Stimulated activated CD4-positive, alpha-beta T cell treated with anti-CD3 and anti-CD28 coated beads, Interleukin-15, amount 100 ng/mL, for 48 hours (primary cell): Measurements from ENCODE around the gene ADAMTS14.

ENCODE experiments used
- DNase-seq, 2 donors: peaks; one replicate each; pipeline ENCODE4 v3.0.0-alpha.2; 2020; ENCODE audit warnings: low read depth in 2 of 2

The ADAMTS14 gene

DNA sequence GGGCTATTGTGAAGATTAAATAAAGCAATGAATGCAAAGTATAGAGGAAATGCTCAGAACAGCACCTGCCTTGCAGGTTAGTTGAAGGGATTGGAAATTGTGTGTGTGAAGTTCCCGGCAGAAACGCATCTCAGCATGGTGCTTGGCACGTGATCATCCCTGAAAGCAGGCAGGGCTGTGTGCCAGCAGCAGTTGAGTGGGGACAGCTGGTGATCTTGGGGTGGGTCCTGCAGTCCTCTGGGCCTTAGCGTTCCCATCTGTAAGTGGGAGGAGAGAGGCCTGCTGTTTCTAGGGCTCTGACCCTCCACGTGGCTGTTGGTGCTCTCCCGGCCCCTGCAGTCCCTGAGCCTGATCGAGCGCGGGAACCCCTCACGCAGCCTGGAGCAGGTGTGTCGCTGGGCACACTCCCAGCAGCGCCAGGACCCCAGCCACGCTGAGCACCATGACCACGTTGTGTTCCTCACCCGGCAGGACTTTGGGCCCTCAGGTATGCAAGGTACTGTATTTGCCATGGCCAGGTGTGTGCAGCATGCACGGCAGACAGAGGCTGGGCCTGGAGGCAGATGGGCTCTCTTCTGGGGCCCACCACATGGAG is 57.6 kb downstream of the ADAMTS14 start:
- DNase-seq = no peak

DNA sequence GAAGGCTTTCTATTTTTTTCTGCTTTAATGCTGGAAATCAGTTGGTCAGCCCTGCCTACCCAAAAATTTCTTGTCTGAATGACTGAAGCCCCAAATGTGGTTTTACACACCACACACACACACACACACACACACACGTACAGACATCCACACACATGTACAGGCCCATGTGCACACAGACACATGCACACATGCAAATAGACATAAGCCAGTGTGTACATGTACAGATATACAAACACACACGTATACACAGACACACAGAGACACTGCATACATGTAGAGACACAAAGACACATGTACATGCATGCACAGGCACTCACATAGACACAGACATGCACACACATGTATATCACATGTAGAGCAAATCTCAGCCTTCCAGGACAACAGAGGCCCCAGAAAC is 58.6 kb downstream of the ADAMTS14 start:
- no peak for DNase-seq

DNA sequence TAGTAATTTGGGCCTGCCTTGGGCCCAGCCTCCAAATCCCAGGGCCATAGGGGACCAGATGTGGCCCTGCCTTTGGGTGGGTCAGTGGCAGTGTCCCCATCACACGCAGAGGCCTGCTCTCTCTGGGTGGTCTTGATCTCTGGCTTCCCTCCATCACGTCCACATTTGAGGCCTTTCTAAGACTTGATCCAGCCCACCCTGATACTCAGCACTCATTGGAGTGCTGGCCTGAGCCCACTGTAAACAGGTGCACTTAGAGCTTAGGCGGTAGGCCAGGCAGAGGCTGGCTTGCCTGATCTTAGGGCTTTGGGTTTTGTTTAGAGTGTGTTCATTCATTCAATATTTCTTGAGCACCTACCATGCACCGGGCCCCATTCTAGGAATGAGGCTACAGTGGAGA is 60.3 kb downstream of the ADAMTS14 start:
- no peak for DNase-seq

DNA sequence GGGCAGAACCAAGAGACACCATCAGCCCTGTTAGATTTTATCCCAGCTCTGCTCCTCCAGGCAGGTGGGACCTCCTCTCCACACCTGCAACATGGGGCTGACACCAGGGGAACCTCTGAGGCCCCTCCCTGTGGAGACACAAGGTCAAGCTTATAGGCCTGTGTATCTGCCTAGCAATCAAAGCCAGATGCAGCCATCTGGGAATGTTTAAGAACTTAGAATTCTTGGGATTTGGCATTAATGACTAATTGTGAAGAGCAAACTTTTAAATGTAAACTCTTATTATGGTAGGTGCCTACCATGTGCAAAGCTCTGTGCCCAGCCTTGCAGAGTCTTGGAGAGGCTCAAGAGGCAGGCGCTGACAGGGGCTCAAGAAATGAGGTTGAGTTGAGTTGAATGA is 60.7 kb downstream of the ADAMTS14 start:
- no peak for DNase-seq

DNA sequence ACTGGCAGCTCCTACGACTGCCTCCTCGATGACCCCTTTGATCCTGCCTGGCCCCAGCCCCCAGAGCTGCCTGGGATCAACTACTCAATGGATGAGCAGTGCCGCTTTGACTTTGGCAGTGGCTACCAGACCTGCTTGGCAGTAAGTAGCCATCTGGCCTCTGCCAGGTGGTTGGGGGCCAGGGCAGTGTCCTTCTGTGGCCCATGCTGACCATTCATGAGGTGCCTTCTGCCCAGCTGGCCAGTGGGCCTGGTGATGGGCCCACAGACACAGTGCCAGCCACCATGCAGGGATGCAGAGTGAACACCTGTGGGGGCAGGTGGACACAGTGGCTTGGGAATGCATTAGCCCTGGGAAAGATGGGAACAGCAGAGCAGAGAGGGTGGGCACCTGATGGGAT is 62.9 kb downstream of the ADAMTS14 start:
- no peak for DNase-seq

DNA sequence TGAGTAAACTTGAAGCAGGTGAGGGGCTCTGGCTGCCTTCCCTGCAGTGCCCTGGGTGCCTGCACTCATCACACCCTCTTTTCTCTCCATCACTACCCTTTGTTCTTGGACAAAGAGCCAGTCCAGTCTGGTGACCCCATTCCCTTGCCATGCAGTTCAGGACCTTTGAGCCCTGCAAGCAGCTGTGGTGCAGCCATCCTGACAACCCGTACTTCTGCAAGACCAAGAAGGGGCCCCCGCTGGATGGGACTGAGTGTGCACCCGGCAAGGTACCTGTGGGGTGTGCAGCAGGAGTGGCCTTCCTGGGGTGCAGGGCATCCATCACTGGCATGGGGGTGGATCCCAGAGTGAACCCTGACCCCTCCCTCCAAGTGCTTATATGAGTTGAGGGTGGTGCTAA is 64.2 kb downstream of the ADAMTS14 start:
- no peak for DNase-seq

DNA sequence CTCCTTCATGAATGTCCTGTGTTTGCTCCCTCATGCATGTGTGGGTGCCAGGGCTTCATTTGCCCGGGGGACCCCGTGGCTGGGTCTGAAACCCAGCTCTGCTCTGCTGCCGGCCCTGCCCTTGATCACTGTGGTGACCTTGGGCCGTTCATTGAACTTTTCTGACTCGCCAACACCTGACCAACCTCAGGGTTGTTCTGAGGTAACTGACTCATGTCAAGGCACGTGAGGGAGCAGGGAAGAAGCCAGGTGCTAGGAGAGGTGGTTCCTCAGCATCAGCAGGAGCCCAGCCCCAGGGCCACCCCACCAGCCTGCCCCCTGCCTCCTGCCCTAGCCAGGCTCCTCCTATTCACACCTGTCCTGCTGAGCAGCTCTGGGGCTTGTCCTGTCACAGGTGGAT is 64.9 kb downstream of the ADAMTS14 start:
- no peak for DNase-seq

DNA sequence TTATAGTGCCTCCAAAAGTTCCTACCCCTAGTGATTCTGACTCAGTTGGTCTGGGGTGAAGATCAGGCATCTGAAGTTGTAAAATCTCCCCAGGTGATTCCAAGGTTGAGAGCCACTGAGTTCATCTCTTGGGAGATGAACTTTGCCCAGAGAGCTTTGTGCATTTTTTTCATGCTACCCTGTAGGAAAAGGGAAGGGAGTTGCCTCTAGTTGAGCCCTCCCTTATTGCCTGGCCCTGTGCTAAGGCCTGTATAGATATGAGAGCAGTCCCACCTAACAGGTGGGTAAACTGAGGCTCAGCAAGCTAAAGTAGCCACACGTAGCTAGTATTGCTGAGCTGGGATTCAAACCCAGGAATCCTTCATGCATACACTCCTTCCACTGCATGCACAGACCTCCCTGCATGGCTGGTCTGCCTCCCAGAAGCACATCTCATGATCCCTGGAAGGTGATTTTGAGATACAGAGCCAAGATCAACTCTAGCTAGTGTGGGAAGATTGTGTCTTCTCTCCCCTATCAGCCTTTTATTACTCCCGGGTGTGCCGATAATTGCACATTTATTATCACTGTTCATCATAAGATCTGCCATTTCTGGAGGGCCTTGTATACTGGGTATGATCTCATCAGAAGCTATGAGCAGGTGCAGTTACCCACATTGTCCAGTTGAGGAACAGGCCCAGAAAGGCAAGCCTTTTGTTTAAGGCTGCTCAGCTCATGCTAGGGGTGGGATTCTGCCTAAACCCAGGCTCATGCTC is 65.9 kb downstream of the ADAMTS14 start:
- no peak for DNase-seq

DNA sequence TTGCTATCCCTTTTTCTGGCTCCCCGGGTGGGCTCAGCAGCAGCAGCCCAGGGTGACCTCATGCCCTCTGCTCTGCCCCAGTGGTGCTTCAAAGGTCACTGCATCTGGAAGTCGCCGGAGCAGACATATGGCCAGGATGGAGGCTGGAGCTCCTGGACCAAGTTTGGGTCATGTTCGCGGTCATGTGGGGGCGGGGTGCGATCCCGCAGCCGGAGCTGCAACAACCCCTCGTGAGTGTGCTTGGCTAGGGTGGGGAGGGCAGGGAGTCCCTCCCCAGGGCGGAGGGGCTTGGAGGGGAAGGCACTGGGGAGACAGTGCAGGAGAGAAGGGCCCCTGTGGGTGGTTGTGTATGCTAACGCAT is 66.4 kb downstream of the ADAMTS14 start:
- no peak for DNase-seq

DNA sequence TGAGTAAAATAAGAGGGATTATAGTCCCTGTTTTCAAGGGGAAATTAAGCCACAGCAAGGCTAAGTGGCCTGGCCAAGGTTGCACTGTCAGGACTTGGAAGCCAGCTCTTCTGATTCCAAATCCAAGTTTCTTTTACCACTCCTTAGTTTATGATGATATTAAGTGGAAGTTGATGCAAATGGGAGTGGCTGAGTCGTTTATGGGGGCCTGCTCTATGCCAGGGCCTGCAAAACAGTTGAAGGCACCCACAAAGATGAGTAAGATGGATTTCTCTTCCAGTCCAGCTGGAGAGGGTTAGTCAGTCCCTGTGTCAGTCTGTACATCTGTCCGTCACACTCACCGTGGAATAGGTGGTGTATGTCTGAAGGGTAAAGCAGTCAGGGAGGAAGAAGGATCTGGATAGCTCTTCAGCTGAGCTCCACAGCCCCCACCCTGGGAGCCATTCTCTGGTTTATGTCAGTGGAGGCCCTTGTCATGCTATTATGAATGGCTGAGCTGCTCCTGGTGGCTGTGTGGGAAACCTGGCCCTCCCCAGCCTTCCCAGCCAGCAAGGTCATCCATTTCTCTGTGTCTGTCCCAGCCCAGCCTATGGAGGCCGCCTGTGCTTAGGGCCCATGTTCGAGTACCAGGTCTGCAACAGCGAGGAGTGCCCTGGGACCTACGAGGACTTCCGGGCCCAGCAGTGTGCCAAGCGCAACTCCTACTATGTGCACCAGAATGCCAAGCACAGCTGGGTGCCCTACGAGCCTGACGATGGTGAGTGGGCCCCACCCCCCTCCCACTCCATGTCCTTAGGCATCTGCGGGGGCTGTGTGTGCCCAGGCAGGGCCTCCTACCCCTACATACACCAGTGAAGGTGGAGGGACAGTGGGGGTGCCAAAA is 68.3 kb downstream of the ADAMTS14 start:
- DNase-seq = no peak

DNA sequence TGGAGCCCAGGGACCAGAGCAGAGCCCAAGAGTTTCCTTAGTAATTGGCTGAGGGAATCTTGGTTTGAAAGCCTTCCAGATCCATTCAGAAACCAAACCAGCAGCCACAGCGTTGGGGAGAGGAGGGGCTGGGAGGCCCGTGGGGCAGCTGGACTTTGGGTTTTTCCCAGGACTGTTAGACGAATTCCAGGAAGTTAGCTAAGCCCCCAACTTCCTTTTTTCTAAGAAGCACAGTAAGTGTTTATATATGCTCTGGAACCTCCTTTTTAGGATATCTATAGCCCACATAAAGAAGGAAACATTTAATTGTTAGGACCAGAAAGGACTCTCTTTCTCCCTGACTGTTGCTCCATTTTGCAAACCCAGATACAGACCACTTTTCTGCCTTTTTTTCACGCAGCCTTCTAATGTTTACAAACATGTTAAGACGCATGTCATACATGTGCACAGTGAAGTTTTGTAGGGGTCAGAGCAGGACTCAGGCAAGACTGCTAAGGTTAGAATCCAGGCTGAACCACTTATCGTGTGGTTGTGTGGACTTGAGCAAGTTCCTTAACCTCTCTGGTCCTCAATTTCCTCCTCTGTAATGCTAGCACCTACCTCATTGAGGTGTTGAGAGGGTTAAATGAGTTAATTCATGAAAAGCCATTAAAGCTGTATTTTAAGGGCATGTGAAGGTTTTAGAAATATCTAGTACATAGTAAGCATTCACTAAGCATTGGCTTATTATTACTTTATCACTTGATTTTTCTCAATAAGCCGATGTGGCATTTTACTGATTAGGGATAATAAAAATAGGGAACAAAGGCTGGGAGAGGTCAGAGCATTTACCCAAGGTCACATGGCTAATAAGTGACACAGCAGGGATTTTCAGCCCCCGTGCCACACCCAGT is 70.5 kb downstream of the ADAMTS14 start:
- no peak for DNase-seq

DNA sequence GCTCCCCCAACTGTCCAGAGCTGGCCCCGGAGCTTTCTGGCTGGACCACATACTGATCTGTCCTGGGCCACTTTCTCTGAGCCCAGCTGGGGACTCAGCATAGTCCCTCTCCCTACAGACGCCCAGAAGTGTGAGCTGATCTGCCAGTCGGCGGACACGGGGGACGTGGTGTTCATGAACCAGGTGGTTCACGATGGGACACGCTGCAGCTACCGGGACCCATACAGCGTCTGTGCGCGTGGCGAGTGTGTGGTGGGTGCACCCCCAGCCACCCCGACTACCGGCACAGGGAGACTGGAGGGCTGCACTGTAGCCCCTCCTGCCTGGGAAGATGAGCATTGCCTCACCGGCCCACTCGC is 71.1 kb downstream of the ADAMTS14 start:
- no peak for DNase-seq

DNA sequence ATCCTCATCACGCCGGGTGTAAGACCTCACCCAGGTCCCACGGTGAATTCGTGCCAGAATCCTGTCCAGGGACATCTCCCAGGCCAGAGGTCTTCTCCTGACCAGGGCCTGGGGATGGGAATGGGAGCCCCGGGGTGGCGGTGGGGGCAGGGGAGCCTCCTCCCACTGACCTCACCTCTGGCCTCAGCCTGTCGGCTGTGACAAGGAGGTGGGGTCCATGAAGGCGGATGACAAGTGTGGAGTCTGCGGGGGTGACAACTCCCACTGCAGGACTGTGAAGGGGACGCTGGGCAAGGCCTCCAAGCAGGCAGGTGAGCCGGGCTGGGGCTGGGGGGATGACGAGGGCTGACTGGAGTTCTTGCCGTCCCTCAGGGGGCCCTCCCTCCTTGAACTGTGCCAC is 71.6 kb downstream of the ADAMTS14 start:
- DNase-seq = no peak

DNA sequence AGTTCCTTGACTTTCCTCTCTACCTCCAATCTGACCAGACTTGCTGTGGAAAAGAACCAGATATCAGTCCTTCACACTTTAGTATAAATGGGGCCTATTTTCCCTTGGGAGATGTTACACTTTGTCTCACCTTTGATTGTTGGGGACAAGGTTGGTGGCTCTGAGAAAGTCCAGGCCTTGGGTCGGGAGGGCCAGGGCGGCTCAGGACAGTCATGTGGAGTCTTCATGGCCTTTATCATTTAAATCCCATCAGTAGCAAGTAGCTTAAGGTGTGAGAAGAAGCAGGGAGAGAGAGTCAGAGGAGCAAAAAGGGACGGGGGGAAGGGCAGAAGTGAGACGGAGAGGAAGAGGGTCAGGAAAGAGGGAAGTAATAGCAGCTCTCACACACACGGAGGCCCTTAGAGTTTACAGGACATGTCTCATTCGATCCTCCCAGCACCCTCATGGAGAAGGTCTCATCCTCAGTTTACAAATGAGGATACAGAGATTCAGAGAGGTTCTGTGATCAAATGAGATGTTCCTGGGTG is 72.4 kb downstream of the ADAMTS14 start:
- no peak for DNase-seq

DNA sequence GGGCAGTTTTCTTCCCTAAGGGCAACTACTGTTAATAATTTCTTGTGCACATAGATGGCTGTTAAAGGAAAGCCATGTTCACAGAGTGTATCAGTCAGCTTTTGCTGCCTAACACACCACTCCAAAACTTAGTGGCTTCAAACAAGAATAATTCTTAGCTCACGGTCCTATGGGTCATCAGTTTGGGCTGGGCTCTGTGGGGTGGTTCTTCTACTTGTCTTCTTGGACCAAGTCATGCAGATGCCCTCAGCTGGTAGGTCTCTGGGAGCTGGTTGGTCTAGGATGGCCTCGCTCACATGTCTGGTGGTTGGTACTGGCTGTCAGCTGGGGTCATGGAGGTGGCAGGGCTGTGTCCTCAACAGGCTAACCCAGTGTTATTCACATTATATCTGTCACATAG is 73.2 kb downstream of the ADAMTS14 start:
- DNase-seq = no peak

DNA sequence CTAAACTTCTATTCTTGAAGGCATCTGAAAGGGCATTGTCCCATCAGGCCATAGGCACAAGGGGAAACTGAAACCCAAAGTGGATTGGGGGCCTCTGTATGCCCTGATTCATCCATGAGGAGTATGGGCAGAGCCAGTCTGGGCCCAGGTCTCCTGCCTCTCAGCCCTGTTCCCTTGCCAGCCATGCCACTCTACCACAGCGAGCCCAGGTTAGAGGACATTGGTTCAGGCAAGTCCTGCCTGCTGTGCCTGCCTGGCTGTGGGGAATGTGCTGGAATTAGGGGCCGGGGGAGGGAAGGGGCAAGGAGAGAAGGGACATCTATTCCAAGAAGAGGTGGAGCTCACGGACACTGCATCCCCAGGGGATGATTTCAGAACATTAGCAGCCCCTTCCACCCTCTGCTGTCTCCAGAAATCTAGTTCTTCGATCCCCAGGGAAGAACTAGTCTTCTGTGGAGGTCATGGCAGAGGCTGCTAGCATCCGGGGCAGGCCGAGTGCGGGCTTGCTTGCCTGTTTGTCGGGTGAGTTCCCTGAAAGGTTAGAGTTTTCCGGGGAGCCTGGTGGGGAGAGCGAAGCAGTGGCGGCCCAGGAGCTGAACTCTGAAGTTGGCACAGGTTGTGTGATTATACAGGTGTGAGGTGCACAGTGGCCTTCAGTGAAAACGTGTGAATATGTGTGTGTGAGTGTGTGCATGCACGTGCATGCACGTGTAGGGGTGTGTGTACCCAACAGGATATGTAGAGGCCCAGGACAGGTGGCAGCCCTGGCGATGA is 75.1 kb downstream of the ADAMTS14 start:
- DNase-seq = no peak

DNA sequence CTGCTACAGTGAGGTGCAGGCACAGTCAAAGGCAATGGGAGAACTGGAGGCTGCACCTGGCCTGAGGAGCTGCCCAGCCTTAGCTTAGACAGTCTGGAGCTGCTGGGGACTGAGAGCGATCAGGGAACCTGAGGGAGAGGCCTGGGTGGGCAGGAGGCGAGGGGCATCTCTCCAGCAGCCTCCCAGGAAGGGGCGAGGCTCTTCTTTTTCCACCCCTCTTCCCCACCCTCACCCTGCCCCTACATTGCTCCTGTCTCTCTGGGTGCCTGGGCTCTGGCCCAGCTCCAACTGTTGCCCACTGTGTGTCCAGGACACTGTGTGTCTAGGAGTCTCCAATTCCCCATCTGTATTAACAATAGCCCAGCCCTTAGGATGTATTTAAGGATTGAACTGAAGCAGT is 76.0 kb downstream of the ADAMTS14 start:
- no peak for DNase-seq

DNA sequence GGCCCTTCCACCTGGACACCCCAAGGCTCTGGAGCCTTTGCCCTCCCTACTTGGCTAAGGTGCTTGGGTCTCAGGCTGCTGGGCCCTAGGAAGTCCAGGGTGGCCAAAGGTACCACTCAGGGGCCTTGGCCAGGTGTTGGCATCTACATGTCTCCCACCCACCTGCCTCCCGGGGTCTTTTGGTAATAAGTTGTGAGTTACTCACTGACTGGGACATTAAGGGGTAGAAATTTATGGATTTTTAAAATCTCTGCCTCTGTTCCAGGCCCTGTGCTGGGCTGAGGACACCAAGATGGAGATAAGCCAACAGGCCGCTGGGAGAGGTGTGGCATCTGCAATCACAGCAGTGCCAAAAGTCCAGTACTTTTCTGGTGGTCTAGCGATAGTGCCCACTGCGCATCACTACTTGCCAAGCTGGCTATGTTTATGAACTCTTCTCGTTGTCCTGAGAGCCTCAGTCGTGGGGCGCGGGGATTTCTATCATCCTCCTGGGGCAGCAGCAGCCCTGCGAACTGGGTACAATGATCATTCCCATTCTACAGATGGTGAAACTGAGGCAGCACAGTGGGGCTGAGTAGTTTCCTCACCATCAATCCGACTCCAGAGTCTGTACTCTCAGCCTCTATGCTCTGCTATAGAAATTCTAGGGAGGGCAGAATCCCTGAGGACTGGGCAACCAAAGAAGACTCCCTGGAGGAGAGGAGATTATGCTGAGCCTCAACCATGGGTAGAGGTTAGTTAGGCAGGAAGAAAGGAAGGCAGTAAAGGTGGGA is 76.7 kb downstream of the ADAMTS14 start:
- DNase-seq = no peak

DNA sequence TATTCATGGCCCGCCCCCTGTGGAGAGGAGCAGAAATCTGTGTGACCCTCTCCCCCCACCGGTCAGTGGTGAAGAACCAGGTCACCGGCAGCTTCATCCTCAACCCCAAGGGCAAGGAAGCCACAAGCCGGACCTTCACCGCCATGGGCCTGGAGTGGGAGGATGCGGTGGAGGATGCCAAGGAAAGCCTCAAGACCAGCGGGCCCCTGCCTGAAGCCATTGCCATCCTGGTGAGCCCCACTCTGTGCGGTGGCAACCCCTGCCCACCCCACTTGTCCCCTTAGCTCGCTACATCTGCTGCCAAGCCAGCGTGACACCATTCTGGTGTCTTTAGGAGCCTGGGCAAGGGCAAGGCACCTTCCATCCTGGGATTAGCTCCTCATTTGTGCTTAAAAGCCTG is 77.5 kb downstream of the ADAMTS14 start:
- no peak for DNase-seq

DNA sequence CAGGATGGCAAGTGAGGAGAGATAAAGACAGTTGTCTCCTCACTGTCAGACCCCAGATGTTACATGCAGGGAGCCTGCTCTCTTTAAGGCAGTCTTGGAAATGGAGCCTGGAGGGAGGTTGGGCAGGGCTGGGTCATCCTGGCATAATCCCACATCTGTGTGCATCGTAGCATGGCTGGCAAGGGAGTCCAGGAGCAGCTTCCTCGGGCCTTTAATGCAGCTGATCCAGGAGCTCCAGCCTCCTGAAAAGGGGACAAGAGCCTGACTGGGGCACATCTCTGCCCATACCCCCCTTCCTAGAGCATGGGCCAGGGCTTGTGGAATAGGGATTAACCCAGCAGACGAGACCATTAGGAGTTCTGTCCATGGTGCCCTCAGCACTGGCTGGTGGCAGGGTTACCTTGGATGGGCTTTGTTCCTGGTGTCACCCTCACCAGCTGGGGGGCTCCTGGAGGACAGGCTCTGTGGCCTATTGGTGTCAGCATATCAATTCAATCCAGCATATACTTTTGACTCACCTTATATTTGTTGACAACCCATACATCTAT is 77.9 kb downstream of the ADAMTS14 start:
- DNase-seq = no peak
